GM18907 (cell line): ENCODE results near the gene MAP3K12.
"Not testable (repeated sequence)": the region's sequence is repeated elsewhere in the genome, so short reads cannot be mapped to it uniquely, and the experiment has no call there.

Experiments used
- ATAC-seq: cut with Tn5 transposase; IDR thresholded peaks from one replicate; pipeline ENCODE4 v1.9.1; 2021; ENCODE audit warnings: mild to moderate bottlenecking, moderate library complexity; ENCODE audit not compliant: unreplicated experiment

Gene MAP3K12

GRCh38 chr12:53492830-53493609, 6.2 kb downstream of the MAP3K12 start:
- peak; percentile 83 for ATAC-seq

DNA sequence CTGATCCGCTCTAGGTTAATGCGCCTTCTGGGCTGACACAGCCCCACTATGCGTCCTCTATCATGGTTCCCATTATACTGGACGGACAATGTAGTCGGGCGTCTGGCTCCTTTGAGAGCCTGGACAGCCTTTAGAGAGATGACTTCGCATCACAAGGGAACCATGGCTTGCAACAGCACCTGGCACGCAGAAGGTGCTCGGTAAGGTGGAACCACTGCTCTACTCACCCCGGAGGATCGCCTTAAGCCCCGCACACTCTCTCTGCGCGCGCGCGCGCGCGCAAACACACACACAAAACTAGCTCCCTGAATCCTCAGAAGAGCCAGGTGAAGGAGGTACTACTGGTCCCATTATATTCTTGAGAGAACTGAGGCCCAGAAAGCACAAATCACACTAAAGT, 7.1 kb downstream of the MAP3K12 start:
- ATAC-seq: no peak

- ATAC-seq: no peak
Observed at GRCh38 chr12:53489242-53489864, 9.9 kb downstream of the MAP3K12 start.

DNA sequence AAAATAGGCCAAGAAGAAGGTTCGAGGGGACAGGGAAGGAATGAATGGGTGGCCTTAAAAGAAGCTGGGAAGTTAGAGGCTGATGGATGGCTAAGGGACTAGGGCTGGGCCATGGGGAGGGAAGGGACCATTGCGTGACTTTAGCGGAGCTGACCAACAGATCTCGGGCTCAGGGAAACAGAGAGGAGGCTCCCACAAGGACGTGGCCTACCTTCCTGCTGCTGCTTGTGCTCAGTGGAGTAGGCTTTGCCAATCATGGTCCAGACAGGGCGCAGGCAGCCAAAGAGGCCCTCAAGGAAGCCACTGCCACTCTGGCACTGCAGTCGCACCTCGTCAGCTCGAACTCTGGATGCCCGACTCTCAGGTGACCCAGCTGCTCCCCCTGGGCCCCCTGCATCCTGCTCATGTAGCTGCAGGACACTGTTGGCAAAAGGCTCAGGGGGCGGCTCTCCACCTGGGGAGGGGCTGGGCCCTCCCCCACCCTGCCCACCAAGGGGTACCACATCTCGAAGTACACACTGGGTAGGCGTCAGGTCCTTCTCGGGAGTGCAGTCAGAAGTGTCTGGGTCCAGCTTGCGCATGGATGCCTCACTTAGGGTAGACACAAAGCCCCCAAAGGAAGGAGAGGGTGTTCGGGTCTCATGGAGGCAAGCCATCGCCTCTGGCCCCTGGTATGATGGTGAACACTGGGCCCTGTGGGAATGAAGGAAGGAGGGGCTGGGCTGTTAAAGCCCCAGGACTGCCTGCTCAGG, 12.3 kb downstream of the MAP3K12 start:
- ATAC-seq: no peak

DNA sequence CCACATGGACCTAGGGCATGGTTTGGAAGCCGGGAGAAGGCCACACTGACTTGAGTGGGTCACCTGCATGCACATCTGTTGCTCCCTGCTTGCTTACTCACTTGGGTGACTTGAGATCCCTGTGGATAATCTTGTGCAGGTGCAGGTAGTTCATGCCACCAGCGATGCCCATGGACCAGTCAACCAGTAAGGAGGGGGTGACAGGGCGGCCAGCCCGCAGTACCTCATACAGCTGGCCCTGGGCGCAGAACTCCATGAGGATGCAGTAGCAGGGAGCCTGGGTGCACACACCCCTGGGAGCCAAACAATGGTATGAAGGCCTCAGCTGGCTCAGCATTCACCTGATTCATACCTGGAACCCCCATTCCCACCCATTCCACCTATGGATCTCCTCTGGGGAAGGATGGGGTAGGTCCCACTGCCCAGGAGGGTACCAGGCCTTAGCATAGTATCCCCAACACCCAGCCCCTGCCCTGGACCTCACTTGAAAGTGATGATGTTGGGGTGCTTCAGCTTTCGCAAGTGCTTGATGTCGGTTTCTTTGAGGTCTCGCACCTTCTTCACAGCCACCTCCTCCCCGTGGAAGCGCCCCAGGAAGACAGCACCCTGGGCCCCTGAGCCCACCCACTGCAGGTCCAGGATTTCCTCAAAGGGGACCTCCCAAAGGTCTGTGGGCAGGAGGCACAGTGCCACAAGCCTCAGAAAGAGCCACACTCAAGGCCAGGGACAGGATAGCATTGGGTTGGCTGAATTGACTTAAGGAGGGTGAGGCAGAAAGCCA, 13.1 kb downstream of the MAP3K12 start:
- no peak for ATAC-seq

- ATAC-seq: no peak
Observed at GRCh38 chr12:53484686-53485575, 14.3 kb downstream of the MAP3K12 start.

- ATAC-seq: no peak
Observed at GRCh38 chr12:53483979-53484377, 15.3 kb downstream of the MAP3K12 start.

DNA sequence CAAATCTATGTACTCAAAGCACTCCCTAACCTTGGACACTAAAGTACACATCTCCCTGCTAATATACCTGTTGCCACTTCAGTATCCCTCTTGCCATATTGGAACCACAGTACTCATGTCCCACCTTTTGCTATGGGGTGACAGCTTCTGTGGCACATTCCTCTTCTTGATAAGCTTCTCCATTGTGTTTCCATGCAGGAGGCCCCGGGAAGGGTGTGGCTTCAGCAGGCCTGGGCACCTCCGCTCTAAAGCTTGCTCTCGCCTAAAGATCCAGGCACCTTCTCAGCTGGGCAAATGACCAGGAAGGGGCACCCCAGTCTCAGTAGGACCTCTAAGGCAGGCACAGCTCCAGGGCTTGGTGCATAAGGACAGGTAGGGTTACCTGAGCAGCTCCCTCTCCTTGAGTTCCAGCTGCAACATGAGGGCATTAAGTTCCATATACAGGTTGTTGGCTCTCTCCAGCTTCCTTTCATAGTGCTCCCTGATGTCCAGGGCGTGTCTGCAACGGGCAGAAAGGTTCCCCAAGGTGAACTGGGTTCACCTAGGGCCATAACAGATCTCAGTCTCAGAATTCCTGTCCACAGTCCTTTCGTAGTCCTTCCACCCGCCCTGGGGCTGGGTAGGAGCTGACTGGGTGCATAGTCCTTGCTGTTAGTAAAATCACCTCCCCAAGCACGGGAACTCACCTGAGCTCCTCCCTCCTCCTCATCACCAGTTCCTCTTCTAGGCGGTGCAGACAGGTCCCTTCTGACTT, 15.9 kb downstream of the MAP3K12 start:
- no peak for ATAC-seq

DNA sequence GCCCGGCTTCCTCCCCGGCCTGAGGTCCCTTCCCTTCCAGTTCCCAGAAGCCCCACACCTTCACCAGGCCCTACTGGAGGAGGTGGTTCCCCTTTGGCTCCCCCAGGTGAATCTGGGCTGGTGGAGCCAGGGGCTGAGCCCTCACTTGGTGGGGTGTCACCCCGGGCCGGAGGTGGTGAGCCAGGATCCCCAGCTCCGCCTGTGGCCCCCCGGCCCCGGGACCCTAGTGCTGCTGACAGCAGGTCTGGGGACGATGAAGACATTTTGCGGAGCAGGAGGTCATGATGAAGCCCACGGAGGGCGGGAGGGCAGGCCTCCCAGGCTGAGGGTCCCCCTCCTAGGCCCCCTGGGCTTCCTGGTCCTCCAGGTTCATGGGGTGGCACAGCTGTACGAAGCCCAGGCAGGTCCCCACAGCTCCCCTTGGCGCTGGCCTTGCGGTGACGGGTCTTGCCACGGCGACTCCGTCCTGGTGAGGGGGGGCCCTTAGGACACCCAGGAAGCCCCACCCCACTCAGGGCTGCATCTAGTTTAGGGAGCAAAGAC, 16.6 kb downstream of the MAP3K12 start:
- no peak for ATAC-seq

DNA sequence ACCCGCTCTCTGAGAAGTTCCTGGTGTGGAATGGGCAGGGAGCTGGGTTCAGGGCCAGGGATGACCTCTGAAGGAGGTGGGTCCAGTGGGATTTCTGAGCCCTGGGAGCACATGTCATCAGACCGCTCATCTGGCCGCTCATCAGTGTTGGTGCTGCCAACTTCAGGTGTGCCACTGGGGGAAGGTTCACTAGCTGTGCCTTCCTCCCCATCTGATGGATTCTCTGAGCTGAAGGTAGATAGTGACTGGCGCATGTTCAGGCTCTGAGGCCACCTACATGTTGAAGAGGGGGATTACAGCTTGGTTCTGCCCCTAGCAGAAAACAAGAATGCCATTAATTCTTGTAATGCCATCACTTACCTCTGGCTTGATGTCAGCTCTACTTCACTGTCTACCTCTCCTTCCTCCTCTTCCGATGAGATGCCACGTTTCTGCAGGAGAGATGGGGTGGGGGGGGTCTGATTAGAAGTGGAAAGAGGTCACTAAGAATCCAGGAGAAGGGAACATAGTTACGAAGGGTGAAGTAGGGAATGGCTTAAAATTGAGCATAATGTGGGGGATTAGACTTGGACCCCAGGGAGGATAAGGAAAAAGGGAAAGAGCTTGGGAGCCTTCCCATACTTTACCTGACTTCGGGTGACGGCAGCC, 17.2 kb downstream of the MAP3K12 start:
- no peak for ATAC-seq

GRCh38 chr12:53481458-53481857, 17.8 kb downstream of the MAP3K12 start:
- ATAC-seq: not testable (repeated sequence)

GRCh38 chr12:53480491-53481442, 18.5 kb downstream of the MAP3K12 start:
- ATAC-seq: no peak

- no peak for ATAC-seq
Observed at GRCh38 chr12:53479331-53479730, 19.9 kb downstream of the MAP3K12 start.

GRCh38 chr12:53478865-53479264, 20.4 kb downstream of the MAP3K12 start:
- no peak for ATAC-seq

DNA sequence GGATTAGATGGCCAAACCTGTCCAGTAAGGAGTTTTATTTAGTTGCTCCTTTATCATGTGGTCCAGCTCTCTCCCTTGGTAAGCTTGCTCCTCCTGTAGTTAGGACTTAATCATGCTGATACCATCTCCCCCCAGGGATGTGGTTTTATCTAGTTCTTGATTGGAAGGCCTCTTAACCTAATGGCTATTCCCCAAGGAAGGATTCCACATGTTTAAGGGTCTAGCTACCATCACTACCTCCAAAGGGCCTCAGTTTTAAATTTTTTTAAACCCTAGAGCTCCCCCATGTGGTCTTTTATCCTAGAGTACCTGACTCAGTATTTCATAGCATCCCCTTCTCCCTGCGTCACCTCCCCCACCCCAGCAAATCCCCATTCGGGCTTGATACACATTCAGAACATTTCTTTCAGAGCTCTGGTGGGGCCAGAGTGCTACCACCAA, 22.5 kb downstream of the MAP3K12 start:
- ATAC-seq: no peak

GRCh38 chr12:53474819-53475218, 24.4 kb downstream of the MAP3K12 start:
- no peak for ATAC-seq

DNA sequence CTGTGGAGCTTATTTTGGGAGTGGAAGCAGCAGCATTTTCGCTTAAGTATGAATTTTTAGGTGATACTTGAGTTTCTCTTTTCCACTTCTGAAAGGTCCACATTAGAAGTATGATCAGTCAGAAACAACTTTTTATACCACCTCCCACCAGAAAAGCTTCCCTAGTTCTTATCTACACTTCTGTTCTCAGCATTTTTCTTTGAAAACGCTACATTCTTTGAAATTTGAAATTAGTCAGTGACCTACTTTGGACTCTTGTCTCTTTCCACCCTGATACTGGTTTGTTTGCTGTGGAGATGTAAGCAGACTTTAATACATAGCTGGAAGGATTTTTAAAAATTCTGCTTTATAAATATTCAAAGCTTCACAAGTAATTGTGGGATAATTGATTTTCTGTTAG, 25.2 kb downstream of the MAP3K12 start:
- ATAC-seq: no peak
